ENCODE data around the gene KLF11. TPM values are rescaled to one million over a fixed set of nuclear protein-coding genes. Genes with fewer than 3 reads are reported as not detected.

Gene KLF11
- total RNA-seq, 4 donors from 2014 or later = 48.6 to 81.6 (median 58.8) TPM

DNA sequence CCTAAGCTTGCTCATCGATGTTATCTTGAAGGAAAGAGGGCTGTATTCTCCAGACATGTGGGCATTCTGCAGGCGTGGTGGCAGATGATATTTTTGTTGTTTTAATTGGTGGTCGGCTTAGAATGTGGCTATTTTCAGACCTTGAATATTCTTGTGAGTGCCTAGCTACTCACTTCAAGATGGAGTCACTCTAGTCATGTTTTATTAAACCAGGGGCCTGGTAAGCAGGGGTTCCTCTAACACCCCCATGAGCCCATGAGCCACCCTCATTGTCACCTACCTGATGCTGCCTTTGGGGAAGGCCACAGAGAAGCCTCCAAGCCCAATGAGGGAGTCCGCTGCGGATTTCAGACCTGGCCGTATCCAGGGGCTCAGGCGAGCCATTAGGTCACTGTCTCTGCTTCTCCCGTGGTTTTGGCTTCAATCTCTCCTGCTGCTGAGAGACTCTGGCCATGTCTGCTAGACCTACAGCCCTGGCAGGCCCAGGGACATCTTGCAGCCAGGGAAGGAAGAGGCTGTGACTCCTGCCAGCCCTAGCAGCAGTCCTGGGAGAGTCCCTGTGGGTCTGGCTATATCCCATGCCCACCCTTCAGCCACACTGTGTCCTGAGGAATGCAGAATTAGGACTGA lies 16.3 kb upstream of the KLF11 start:
- Histone ChIP-seq H3K36me3 (no peaks in the 10 kb centered on the region), H3K27me3 (no peaks in the 10 kb centered on the region), H3K4me3 (no peak overlapping the region), H3K4me1 (peaks cover 41% of the 10 kb centered on the region), H3K27ac (no peak overlapping the region), H3K9me3 (no peaks in the 10 kb centered on the region)
- TF ChIP-seq EP300 (IDR thresholded peaks at IDR 0.05) (no peak), POLR2AphosphoS5 (IDR thresholded peaks at IDR 0.05) (no peak), POLR2A (IDR thresholded peaks at IDR 0.05) (no peak), CTCF (IDR thresholded peaks at IDR 0.05) (no peak)
- no peak for DNase-seq (ENCODE audit: low spot score in 2 of 2)
- 76% methylated on average over 7 of the region's 8 CpGs for WGBS

- no peak overlapping the region for H3K4me3 ChIP-seq
- no peaks in the 10 kb centered on the region for H3K36me3 ChIP-seq
- no peak overlapping the region for H3K27ac ChIP-seq
- 88% methylated on average over 14 of the region's 16 CpGs for WGBS
- H3K27me3 ChIP-seq = no peaks in the 10 kb centered on the region
- TF ChIP-seq CTCF (IDR thresholded peaks at IDR 0.05) (no peak), POLR2AphosphoS5 (IDR thresholded peaks at IDR 0.05) (no peak), POLR2A (IDR thresholded peaks at IDR 0.05) (no peak), EP300 (IDR thresholded peaks at IDR 0.05) (no peak)
- peaks cover 35% of the 10 kb centered on the region for H3K4me1 ChIP-seq
- no peak for DNase-seq (ENCODE audit: low spot score in 2 of 2)
- no peaks in the 10 kb centered on the region for H3K9me3 ChIP-seq
Measured at GRCh38 chr2:10027660-10028330, 15.6 kb upstream of the KLF11 start.

GRCh38 chr2:10028407-10028987 lies 14.9 kb upstream of the KLF11 start:
- no peak for TF ChIP-seq EP300 (IDR thresholded peaks at IDR 0.05)
- no peak for TF ChIP-seq POLR2A (IDR thresholded peaks at IDR 0.05)
- TF ChIP-seq CTCF (IDR thresholded peaks at IDR 0.05) = no peak
- TF ChIP-seq POLR2AphosphoS5 (IDR thresholded peaks at IDR 0.05) = no peak
- Histone ChIP-seq H3K4me3 (no peak overlapping the region), H3K36me3 (no peaks in the 10 kb centered on the region), H3K27ac (peak overlapping the region; percentile 55), H3K27me3 (no peaks in the 10 kb centered on the region), H3K4me1 (peaks cover 35% of the 10 kb centered on the region), H3K9me3 (no peaks in the 10 kb centered on the region)
- no peak for DNase-seq (ENCODE audit: low spot score in 2 of 2)
- WGBS = 78% methylated on average over 16 of the region's 16 CpGs

DNA sequence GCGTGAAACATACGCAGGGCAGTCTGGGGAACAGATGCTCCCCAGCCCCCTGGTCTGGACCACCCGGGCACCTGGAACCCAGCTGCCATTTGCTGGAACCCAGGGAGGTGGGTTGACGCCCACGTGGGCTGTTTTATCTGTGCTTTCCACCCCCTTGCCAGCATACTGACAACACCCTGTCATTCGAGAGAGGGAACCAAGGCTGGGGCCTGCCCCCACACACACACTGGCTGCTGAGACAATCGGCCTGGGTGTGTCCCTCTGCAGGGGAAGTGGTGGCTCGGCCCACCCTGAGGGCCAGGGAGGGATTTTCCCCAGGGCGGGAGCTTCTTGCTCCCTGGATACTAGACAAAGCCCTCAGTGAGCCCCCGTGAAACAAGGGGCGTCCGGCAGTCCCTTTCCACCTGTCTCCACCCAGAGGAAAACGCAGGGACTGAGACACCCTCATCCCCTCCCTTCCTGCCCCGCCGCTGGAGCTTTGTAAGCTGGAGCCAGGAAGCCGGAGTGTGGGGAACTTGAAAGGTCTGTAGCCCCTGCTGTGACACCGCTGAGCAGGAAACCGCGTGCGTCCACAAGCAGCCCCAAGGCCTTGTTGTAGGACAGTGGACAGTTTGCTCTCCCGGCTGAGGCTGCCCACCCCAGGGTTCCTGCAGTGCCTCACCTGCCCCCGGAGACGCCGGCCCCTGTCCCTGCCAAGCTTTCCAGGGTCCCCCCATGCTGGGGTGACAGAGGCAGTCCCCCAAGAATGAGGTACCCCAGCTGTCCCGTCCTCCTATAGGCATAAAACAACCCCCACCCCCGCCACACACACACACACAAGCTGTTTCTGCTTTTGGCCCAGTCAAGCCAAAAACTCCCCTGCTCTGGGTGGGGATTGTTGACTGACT lies 14.1 kb upstream of the KLF11 start:
- no peaks in the 10 kb centered on the region for H3K36me3 ChIP-seq
- WGBS = 32% methylated on average over 12 of the region's 26 CpGs
- no peaks in the 10 kb centered on the region for H3K27me3 ChIP-seq
- TF ChIP-seq POLR2A (IDR thresholded peaks at IDR 0.05) = peak in 1 of 2 donors; percentile 34
- TF ChIP-seq CTCF (IDR thresholded peaks at IDR 0.05) = no peak
- no peak for TF ChIP-seq POLR2AphosphoS5 (IDR thresholded peaks at IDR 0.05)
- no peak for TF ChIP-seq EP300 (IDR thresholded peaks at IDR 0.05)
- H3K27ac ChIP-seq = peak overlapping the region; percentile 68
- no peaks in the 10 kb centered on the region for H3K9me3 ChIP-seq
- DNase-seq (ENCODE audit: low spot score in 2 of 2) = no peak
- peak overlapping the region; percentile 24 for H3K4me3 ChIP-seq
- H3K4me1 ChIP-seq = peaks cover 35% of the 10 kb centered on the region

Measured in suprapubic skin (tissue), 4 donors.